ENCODE results near the gene ZMAT5. TPM values are rescaled to one million over a fixed set of nuclear protein-coding genes. Genes with fewer than 3 reads are reported as not detected.
"Not testable (repeated sequence)": the region's sequence is repeated elsewhere in the genome, so short reads cannot be mapped to it uniquely, and the experiment has no call there.

ZMAT5 gene
- total and polyA plus RNA-seq, 10 donors = 15.1 to 27.0 (median 19.9) TPM

DNA sequence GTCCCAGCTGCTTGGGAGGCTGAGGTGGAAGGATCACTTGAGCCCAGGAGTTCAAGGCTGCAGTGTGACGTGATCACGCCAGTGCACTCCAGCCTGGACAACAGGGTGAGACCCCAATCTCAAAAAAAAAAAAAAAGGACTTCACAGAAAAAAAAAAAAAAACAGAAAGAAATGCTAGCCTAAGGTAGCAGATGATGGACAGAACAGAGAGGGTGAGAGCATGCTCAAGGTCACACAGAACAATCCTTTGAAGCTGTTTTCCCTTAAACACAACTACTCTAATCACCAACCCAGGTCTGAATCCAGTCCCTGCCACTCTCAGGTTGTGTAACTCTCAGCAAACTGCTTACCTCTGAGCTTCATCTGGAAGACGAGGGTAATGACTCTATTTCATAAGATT lies 9.7 kb downstream of the ZMAT5 start:
- TF ChIP-seq POLR2A (IDR thresholded peaks at IDR 0.05) = no peak
- no peak for TF ChIP-seq POLR2AphosphoS5 (IDR thresholded peaks at IDR 0.05)
- TF ChIP-seq, protein P1, sequence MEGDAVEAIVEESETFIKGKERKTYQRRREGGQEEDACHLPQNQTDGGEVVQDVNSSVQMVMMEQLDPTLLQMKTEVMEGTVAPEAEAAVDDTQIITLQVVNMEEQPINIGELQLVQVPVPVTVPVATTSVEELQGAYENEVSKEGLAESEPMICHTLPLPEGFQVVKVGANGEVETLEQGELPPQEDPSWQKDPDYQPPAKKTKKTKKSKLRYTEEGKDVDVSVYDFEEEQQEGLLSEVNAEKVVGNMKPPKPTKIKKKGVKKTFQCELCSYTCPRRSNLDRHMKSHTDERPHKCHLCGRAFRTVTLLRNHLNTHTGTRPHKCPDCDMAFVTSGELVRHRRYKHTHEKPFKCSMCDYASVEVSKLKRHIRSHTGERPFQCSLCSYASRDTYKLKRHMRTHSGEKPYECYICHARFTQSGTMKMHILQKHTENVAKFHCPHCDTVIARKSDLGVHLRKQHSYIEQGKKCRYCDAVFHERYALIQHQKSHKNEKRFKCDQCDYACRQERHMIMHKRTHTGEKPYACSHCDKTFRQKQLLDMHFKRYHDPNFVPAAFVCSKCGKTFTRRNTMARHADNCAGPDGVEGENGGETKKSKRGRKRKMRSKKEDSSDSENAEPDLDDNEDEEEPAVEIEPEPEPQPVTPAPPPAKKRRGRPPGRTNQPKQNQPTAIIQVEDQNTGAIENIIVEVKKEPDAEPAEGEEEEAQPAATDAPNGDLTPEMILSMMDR (IDR thresholded peaks at IDR 0.05 in 8 of 11, conservative IDR thresholded peaks at IDR 0.05 in 3 of 11) = no peak
- peaks cover 0 to 33% (median 5%) of the 10 kb centered on the region in 6 donors for H3K36me3 ChIP-seq
- no peak overlapping the region for H3K27ac ChIP-seq
- no peak overlapping the region for H3K4me3 ChIP-seq
- H3K4me1 ChIP-seq = peaks cover 0 to 4% (median 0%) of the 10 kb centered on the region in 6 donors
- 76 to 92% (median 81%) methylated on average over 3 of the region's 3 CpGs for WGBS, 5 donors
- H3K27me3 ChIP-seq (replicated peaks in 1 of 7) = no peaks in the 10 kb centered on the region
- no peak for DNase-seq
- no peaks in the 10 kb centered on the region for H3K9me3 ChIP-seq
- intact Hi-C loops (cut with DNase I; ENCODE audit: low total_unique reads) = no loop called here

DNA sequence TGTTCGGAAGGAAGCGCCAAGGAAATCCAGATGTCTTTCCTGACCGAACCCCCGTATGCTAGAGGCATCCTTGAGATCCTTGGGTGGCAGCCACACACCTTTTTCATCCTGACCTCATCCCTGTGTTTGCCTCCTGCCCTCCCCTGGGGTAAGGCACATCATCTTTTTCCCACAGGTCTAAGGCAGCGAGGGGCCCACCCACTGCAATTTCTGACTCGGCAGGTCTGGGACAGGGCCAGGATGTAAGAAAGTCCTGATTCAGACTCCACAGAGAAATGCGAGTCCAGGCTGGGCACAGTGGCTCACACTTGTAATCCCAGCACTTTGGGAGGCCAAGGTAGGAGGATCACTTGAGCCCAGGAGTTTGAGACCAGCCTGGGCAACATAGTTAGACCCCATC lies 10.5 kb downstream of the ZMAT5 start:
- no peak for DNase-seq
- WGBS, 5 donors = 77 to 95% (median 89%) methylated on average over 7 of the region's 7 CpGs
- H3K9me3 ChIP-seq = no peaks in the 10 kb centered on the region
- H3K36me3 ChIP-seq = peaks cover 0 to 33% (median 5%) of the 10 kb centered on the region in 6 donors
- peaks cover 0 to 11% (median 4%) of the 10 kb centered on the region in 6 donors for H3K4me1 ChIP-seq
- TF ChIP-seq, protein P1 (IDR thresholded peaks at IDR 0.05 in 8 of 11, conservative IDR thresholded peaks at IDR 0.05 in 3 of 11) = no peak
- TF ChIP-seq POLR2A (IDR thresholded peaks at IDR 0.05) = no peak
- no peaks in the 10 kb centered on the region for H3K27me3 ChIP-seq (replicated peaks in 1 of 7)
- no peak overlapping the region for H3K27ac ChIP-seq
- no peak overlapping the region for H3K4me3 ChIP-seq
- intact Hi-C loops (cut with DNase I; ENCODE audit: low total_unique reads) = no loop called here

DNA sequence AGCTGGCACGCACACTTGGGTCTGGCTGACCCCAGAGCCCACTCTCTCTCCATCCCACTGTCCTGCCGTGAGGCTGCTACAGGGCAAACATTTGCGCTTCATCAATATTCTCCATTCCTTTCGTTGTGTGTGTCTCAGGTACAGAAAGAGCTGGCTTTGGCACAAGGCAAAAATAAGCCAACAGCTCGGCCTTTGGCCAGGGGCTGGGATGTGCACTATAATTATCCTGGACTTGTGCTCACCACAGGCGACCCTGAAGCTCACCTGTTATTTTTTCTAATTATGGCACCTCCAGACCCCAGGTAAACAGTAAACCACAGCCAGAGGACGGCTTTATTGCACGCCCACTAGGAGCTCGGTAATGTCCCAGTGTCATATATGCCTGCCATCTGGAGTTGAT lies 10.9 kb downstream of the ZMAT5 start:
- no peaks in the 10 kb centered on the region for H3K9me3 ChIP-seq
- H3K4me3 ChIP-seq = no peak overlapping the region
- 88 to 97% (median 91%) methylated on average over 9 of the region's 9 CpGs for WGBS, 5 donors
- DNase-seq = no peak
- TF ChIP-seq POLR2AphosphoS5 (IDR thresholded peaks at IDR 0.05) = no peak
- TF ChIP-seq, protein P1 (IDR thresholded peaks at IDR 0.05 in 8 of 11, conservative IDR thresholded peaks at IDR 0.05 in 3 of 11) = no peak
- no peak for TF ChIP-seq POLR2A (IDR thresholded peaks at IDR 0.05)
- no peaks in the 10 kb centered on the region for H3K27me3 ChIP-seq (replicated peaks in 1 of 7)
- peaks cover 0 to 16% (median 9%) of the 10 kb centered on the region in 6 donors for H3K4me1 ChIP-seq
- H3K27ac ChIP-seq = no peak overlapping the region
- intact Hi-C loops (cut with DNase I; ENCODE audit: low total_unique reads) = no loop called here
- H3K36me3 ChIP-seq = peaks cover 0 to 33% (median 5%) of the 10 kb centered on the region in 6 donors

DNA sequence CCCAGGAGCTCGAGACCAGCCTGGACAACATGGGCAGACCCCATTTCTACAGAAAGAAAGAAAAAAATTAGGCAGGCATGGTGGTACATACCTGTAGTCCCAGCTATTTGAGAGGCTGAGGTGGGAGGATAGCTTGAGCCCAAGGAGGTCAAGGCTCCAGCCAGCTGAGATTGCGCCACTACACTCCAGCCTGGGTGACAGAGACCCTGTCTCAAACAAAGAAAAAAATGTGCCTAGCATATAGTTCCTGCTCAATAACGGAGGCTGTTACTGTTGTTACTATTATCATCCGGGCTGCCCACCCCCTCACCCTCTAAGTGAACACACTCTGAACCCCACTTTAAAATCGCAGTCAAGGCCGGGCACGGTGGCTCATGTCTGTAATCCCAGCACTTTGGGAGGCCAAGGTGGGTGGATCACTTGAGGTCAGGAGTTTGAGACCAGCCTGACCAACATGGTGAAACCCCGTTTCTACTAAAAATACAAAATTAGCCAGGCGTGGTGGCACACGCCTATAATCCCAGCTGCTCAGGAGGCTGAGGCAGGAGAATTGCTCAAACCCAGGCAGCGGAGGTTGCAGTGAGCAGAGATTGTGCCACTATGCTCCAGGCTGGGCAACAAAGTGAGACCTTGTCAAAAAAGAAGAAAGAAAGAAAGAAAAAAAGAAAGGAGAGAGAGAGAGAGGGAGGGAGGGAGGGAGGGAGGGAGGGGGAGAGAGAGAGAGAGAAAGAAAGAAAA lies 12.0 kb downstream of the ZMAT5 start:
- intact Hi-C loops (cut with DNase I; ENCODE audit: low total_unique reads); H3K9me3 ChIP-seq; H3K27me3 ChIP-seq (replicated peaks in 1 of 7); H3K4me3 ChIP-seq; DNase-seq; H3K27ac ChIP-seq: not testable (repeated sequence)
- WGBS, 5 donors = 78 to 89% (median 84%) methylated on average over 11 of the region's 11 CpGs
- H3K36me3 ChIP-seq = peaks cover 0 to 42% (median 5%) of the 10 kb centered on the region in 6 donors
- H3K4me1 ChIP-seq = peaks cover 0 to 26% (median 13%) of the 10 kb centered on the region in 6 donors
